ENCODE results near the gene DYSF.

DYSF gene

DNA sequence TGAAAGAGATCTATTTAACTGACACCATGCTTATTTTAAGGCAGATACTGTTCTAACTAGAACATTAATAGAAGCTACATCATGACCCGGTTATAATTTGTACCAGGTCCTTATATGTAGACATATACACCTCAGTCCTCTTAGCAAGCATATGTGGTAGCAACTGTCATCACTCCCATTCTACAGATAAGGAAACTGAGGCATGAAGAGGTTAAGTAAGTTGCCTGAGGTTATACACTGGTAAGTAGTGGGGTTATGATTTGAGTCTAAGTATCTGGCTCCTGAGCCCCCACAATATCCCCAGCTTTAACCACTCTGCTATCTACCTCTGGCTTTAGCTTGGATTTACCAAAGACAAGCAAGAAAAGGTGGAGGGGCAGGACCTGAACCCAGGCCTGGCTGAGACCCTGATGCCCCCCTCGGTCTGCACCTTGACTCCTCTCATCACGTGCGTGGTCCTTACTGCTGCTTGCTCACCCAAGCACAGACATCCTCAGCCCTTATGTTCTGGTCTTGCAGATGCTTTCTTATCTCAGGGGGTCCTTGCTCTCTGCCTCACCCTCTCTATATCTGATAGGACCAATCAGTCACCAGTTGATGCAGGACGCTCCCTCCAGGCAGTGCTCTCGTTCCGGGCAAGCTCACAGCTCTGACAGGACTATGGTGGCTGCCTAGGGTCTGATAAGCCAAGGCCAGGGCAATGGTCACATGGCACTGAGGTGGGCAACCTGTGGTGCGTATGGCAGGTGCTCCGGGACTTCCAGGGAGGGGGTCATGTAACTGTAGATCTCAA, 4.0 kb downstream of the DYSF start:
- H3K36me3 ChIP-seq (ENCODE audit: insufficient read depth, low read length): no peaks in the 10 kb centered on the region
- no peak overlapping the region for H3K27ac ChIP-seq (ENCODE audit: low read depth, low read length)
- H3K4me3 ChIP-seq (ENCODE audit: low read depth, low read length): no peak overlapping the region
- peaks cover 8% of the 10 kb centered on the region; the same call in 1 of the 2 replicates for H3K27me3 ChIP-seq (ENCODE audit: insufficient read depth, low read length)
- H2AFZ ChIP-seq (ENCODE audit: low read length, unreplicated experiment): no peak overlapping the region
- no peaks in the 10 kb centered on the region for H3K79me2 ChIP-seq (ENCODE audit: control insufficient read depth, insufficient read depth, low read length, unreplicated experiment)
- peaks cover 41% of the 10 kb centered on the region for H3K4me1 ChIP-seq (ENCODE audit: control insufficient read depth, insufficient read depth, low read length, unreplicated experiment)

DNA sequence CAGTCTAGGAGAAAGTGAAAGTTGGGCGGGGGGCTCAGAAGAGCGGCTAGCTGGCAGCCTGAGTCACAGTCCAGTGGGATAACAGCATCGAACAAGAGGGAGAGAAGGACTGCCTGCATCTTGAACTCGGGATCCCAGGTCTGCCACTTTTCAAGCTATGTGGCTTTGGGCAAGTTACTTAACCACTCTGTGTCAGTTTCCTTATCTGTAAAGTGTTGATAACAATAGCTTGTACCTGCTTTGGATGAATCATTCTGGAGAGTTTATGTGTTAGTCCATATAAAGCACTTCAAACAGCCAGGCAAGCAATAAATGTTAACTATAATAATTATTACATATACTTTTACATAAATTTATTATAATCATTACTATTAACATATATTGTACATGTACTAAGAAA, 4.6 kb downstream of the DYSF start:
- H3K4me1 ChIP-seq (ENCODE audit: control insufficient read depth, insufficient read depth, low read length, unreplicated experiment): peaks cover 37% of the 10 kb centered on the region
- peaks cover 13% of the 10 kb centered on the region; the same call in 1 of the 2 replicates for H3K27me3 ChIP-seq (ENCODE audit: insufficient read depth, low read length)
- no peak overlapping the region for H3K4me3 ChIP-seq (ENCODE audit: low read depth, low read length)
- no peaks in the 10 kb centered on the region for H3K79me2 ChIP-seq (ENCODE audit: control insufficient read depth, insufficient read depth, low read length, unreplicated experiment)
- no peaks in the 10 kb centered on the region for H3K36me3 ChIP-seq (ENCODE audit: insufficient read depth, low read length)
- no peak overlapping the region for H2AFZ ChIP-seq (ENCODE audit: low read length, unreplicated experiment)
- no peak overlapping the region for H3K27ac ChIP-seq (ENCODE audit: low read depth, low read length)

DNA sequence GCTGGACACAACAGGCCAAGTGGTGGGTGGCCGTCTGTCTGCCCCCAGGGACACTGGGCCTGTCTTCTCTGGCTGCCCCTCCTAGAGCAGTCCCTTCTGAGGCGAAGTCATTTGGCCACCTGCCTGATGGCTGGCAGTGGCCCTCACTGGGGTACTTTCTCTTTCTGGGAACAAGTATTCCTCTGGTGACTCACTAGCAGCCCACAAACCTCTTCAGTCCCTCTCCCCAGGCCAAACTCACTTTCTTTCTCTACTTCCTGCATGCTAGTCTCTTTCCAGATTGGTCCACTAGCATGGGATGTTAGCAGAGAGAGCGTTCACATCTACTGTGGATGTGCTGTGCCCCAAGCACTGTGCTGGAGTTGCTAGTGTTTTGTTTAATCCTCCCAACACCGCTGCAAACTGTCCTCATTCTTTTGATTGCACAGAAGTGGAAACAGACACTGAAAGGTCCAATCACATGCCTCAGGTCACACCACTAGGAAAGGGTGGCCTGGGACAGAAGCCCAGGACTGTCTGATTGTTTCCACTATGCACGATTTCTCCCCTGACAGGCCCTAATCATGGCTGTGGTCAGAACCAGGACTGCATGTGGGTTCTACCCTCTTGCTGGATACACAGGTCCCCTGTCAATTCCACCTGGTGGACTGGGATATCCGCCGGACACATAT, 5.2 kb downstream of the DYSF start:
- peaks cover 35% of the 10 kb centered on the region for H3K4me1 ChIP-seq (ENCODE audit: control insufficient read depth, insufficient read depth, low read length, unreplicated experiment)
- 0 out of 2 replicates have a peak overlapping the region, but pooled peaks have one; percentile 4 for H3K27ac ChIP-seq (ENCODE audit: low read depth, low read length)
- no peaks in the 10 kb centered on the region for H3K36me3 ChIP-seq (ENCODE audit: insufficient read depth, low read length)
- no peaks in the 10 kb centered on the region for H3K79me2 ChIP-seq (ENCODE audit: control insufficient read depth, insufficient read depth, low read length, unreplicated experiment)
- H2AFZ ChIP-seq (ENCODE audit: low read length, unreplicated experiment): peak overlapping the region; percentile 80
- peaks cover 19% of the 10 kb centered on the region; the same call in 1 of the 2 replicates for H3K27me3 ChIP-seq (ENCODE audit: insufficient read depth, low read length)
- no peak overlapping the region for H3K4me3 ChIP-seq (ENCODE audit: low read depth, low read length)

DNA sequence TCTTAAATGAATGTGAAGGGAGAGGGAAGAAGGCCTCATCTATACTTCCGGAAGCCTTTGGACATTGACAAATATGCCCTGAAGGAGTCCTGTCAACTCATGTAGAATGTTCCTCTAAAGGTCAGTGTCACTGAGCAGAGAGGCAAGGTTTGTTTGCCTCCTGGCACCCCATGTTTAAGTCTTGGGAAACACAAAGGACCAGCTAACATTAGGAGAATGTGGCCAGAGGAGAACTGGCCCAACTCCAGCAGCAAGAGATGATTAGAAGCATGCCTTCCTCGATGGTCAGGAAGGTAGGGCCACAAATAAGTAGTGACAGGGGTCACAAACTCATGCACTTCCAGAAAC, 5.7 kb downstream of the DYSF start:
- Histone ChIP-seq H3K27me3 (ENCODE audit: insufficient read depth, low read length) (peaks cover 22% of the 10 kb centered on the region; the same call in 1 of the 2 replicates), H3K79me2 (ENCODE audit: control insufficient read depth, insufficient read depth, low read length, unreplicated experiment) (no peaks in the 10 kb centered on the region), H3K36me3 (ENCODE audit: insufficient read depth, low read length) (no peaks in the 10 kb centered on the region), H3K27ac (ENCODE audit: low read depth, low read length) (no peak overlapping the region), H2AFZ (ENCODE audit: low read length, unreplicated experiment) (no peak overlapping the region), H3K4me3 (ENCODE audit: low read depth, low read length) (no peak overlapping the region), H3K4me1 (ENCODE audit: control insufficient read depth, insufficient read depth, low read length, unreplicated experiment) (peaks cover 35% of the 10 kb centered on the region)

DNA sequence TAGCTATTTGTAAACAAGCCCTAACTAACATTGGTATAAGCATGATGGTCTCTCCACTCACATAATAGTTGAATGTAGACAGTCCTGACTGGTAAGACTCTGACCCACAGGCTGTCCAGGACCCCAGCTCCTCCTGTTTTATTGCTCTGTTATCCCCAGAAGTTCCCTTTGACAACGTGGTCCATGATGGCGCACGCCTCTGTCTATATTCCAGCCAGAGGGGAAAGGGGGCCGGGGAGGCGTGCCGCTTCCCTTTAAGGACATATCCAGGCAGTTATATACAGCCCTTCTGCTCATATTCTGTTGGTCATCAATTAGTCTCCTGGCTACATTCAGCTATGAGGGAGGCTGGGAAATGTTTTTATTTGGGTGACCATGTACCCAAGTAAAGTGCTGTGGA, 6.7 kb downstream of the DYSF start:
- no peak overlapping the region for H2AFZ ChIP-seq (ENCODE audit: low read length, unreplicated experiment)
- peaks cover 35% of the 10 kb centered on the region for H3K4me1 ChIP-seq (ENCODE audit: control insufficient read depth, insufficient read depth, low read length, unreplicated experiment)
- no peak overlapping the region for H3K27ac ChIP-seq (ENCODE audit: low read depth, low read length)
- H3K27me3 ChIP-seq (ENCODE audit: insufficient read depth, low read length): peaks cover 26% of the 10 kb centered on the region
- H3K79me2 ChIP-seq (ENCODE audit: control insufficient read depth, insufficient read depth, low read length, unreplicated experiment): no peaks in the 10 kb centered on the region
- no peak overlapping the region for H3K4me3 ChIP-seq (ENCODE audit: low read depth, low read length)
- H3K36me3 ChIP-seq (ENCODE audit: insufficient read depth, low read length): no peaks in the 10 kb centered on the region

DNA sequence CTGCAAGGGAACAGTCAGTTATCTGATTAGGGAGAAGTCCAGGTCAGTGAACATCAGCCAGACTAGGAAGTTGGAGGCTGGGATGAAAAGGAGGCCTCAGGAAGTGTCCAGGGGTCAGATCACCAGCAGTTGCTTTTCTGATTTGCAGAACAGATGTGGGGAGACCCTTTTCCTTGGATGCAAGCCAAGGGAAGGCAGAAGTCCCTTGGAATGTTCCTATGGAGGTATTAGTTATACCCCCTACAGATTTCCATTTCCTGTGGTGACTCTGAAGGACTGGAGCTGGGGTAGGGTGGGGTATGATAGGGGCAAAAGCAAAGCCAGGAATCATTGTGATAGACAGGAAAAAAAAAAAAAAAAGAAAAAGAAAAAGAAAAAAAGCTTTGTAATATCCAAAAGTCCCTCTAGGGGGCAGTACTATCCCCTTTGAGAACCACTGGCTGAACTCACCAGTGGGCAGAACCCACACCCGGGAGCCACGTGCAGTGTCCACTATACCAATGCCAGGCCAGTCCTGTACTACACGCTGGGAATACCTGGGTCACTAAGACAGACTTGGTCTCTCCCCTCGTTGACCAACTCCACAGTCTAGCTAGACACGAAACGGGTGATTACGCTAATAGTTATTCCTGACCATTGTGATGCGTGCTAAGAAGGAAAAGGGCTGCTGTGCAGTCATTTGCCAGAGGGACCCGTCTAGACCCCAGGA, 7.4 kb downstream of the DYSF start:
- Histone ChIP-seq H3K36me3 (ENCODE audit: insufficient read depth, low read length) (no peaks in the 10 kb centered on the region), H3K4me1 (ENCODE audit: control insufficient read depth, insufficient read depth, low read length, unreplicated experiment) (peaks cover 29% of the 10 kb centered on the region), H3K79me2 (ENCODE audit: control insufficient read depth, insufficient read depth, low read length, unreplicated experiment) (no peaks in the 10 kb centered on the region), H3K4me3 (ENCODE audit: low read depth, low read length) (no peak overlapping the region), H3K27me3 (ENCODE audit: insufficient read depth, low read length) (peaks cover 32% of the 10 kb centered on the region), H3K27ac (ENCODE audit: low read depth, low read length) (no peak overlapping the region), H2AFZ (ENCODE audit: low read length, unreplicated experiment) (no peak overlapping the region)

DNA sequence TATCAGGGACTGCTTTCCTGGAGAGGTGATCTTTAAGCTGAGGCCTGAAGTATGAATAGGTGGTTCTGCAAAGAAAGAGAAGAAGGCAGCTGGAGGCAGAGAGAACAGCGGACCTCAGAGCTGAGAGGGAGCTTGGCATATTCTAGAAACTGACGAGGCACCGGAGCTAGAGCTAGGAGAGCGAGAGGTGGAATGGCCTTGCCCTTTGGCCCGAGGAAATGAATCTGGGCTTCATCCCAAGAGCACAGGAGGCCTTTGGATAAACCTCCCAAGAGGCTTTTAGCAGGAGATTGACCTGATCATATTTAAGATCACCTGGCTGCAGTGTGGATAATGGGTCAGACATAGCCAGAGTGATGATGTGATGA, 7.9 kb downstream of the DYSF start:
- H3K27me3 ChIP-seq (ENCODE audit: insufficient read depth, low read length): peaks cover 37% of the 10 kb centered on the region
- H3K36me3 ChIP-seq (ENCODE audit: insufficient read depth, low read length): no peaks in the 10 kb centered on the region

DNA sequence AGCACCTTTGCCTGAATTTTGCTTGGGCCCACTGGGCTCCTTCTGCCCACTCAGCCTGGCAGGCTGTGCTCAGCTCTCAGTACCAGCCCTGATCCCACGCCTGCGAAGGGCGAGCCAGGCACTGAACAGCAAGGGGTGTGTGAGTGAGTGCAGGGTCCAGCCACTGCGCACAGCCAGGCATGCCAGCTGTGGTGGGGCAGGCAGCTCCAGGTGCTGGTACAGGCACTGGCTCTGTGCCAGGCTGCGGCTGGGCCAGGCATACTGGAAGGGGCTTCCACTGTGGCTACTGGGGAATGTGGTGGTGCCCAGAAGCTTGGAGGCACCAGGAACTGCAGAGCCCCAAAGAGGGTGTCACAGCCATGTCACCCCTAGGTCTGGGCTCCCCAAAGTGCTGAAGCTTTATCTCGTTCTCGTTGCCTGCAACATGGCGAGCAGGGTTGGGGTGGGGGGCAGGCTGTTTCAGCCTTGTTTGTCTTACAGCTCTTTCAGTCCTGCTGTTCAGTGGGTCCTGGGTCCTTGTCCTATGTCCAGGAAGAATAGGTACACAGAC, 8.8 kb downstream of the DYSF start:
- H2AFZ ChIP-seq (ENCODE audit: low read length, unreplicated experiment): no peak overlapping the region
- H3K79me2 ChIP-seq (ENCODE audit: control insufficient read depth, insufficient read depth, low read length, unreplicated experiment): no peaks in the 10 kb centered on the region
- no peaks in the 10 kb centered on the region for H3K36me3 ChIP-seq (ENCODE audit: insufficient read depth, low read length)
- H3K27ac ChIP-seq (ENCODE audit: low read depth, low read length): no peak overlapping the region
- H3K4me1 ChIP-seq (ENCODE audit: control insufficient read depth, insufficient read depth, low read length, unreplicated experiment): peaks cover 18% of the 10 kb centered on the region
- H3K4me3 ChIP-seq (ENCODE audit: low read depth, low read length): no peak overlapping the region
- peaks cover 37% of the 10 kb centered on the region for H3K27me3 ChIP-seq (ENCODE audit: insufficient read depth, low read length)

More for the DNA sequence above, 7.9 kb downstream of the DYSF start:
- H3K27ac ChIP-seq (ENCODE audit: low read depth, low read length): no peak overlapping the region
- H3K4me3 ChIP-seq (ENCODE audit: low read depth, low read length): no peak overlapping the region
- peaks cover 23% of the 10 kb centered on the region for H3K4me1 ChIP-seq (ENCODE audit: control insufficient read depth, insufficient read depth, low read length, unreplicated experiment)
- no peaks in the 10 kb centered on the region for H3K79me2 ChIP-seq (ENCODE audit: control insufficient read depth, insufficient read depth, low read length, unreplicated experiment)
- H2AFZ ChIP-seq (ENCODE audit: low read length, unreplicated experiment): no peak overlapping the region

DNA sequence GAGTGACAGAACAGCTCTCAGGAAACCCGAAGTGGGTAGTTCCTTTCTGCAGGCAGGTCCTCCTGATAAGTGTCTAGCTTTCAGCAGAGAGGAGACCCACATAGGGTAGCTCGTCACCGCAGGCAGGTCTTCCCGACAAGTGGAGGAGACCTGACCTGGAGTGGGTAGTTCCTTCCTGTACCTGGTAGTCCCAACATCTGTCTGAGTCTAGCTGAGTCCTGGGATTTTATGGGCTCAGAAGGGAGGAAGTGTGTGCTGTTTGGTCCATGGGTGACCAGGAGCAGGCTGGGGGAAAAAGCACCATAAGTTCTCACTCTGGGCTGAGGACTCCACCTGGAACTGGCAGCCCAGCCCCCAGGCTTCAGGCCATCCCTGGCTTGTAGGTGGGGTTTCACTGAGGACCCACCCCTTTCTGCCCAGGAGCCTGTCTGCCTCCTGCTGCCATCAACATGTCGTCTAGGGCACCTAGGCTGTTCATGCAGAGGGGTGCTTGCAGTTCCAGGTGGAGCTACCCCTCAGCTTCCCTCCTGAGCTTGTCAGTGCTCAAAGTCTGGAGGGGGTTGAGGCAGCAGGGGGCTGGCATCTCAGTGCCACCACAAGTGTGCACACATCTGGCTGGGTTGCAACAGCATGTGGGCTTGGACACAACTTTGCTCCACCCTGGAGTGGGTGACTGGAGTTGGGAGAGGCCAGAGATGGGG, 9.4 kb downstream of the DYSF start:
- no peak overlapping the region for H3K4me3 ChIP-seq (ENCODE audit: low read depth, low read length)
- H3K79me2 ChIP-seq (ENCODE audit: control insufficient read depth, insufficient read depth, low read length, unreplicated experiment): no peaks in the 10 kb centered on the region
- no peak overlapping the region for H3K27ac ChIP-seq (ENCODE audit: low read depth, low read length)
- H3K4me1 ChIP-seq (ENCODE audit: control insufficient read depth, insufficient read depth, low read length, unreplicated experiment): peaks cover 13% of the 10 kb centered on the region
- H2AFZ ChIP-seq (ENCODE audit: low read length, unreplicated experiment): no peak overlapping the region
- H3K36me3 ChIP-seq (ENCODE audit: insufficient read depth, low read length): no peaks in the 10 kb centered on the region
- H3K27me3 ChIP-seq (ENCODE audit: insufficient read depth, low read length): peaks cover 37% of the 10 kb centered on the region

DNA sequence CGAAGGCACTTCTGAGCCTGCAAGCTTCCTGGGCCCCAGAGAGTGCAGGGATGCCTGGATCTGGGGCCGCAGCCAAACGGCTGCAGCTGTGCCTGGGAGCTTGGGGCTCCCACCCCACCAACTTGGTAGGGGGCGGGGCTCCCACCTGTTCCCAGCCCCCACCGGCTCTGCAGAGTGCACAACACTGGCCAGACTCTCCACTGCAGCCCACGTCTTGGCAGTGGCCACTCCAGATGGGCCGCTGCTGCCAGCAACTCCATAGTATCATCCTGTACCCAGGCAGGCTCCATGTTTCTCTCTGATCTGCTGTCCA, 9.9 kb downstream of the DYSF start:
- Histone ChIP-seq H3K4me3 (ENCODE audit: low read depth, low read length) (no peak overlapping the region), H2AFZ (ENCODE audit: low read length, unreplicated experiment) (no peak overlapping the region), H3K36me3 (ENCODE audit: insufficient read depth, low read length) (no peaks in the 10 kb centered on the region), H3K79me2 (ENCODE audit: control insufficient read depth, insufficient read depth, low read length, unreplicated experiment) (no peaks in the 10 kb centered on the region), H3K27me3 (ENCODE audit: insufficient read depth, low read length) (peaks cover 40% of the 10 kb centered on the region), H3K4me1 (ENCODE audit: control insufficient read depth, insufficient read depth, low read length, unreplicated experiment) (peaks cover 9% of the 10 kb centered on the region), H3K27ac (ENCODE audit: low read depth, low read length) (no peak overlapping the region)

All from ACC112 (cell line).